K562 (cell line): Measurements from ENCODE around the gene UQCRH. TPM values are rescaled to one million over a fixed set of nuclear protein-coding genes. Genes with fewer than 3 reads are reported as not detected.

Experiments
- ATAC-seq: fragments of 200-7000 bp; cut with Tn5 transposase; 3 replicates; pipeline ENCODE4 v1.9.1; 2020; ENCODE audit warnings: moderate library complexity
- BruUV-seq: library from RNA; stranded (reverse); fragments of 400-500 nt; replicated peaks from 2 replicates; lab custom pipeline; 2021; lab: Mats Ljungman, UMichigan
- CTCF ChIA-PET: fragments of 300-600 bp; formaldehyde crosslinking; extraction: SDS; loops from one replicate; lab custom pipeline; 2021; ENCODE audit warnings: low intra/inter-chr PET ratio; lab: Yijun Ruan, JAX
- POLR2A ChIA-PET: fragments of 300-600, 350-650 bp; sonication (Branson Sonifier 250); formaldehyde crosslinking; extraction: SDS; loops from one replicate; lab custom pipeline; 2021; ENCODE audit warnings: antibody characterized with exemption, inconsistent platforms; lab: Yijun Ruan, JAX
- DNase-seq, 4 experiments: peaks; one replicate each; pipeline versions ENCODE4 v3.0.0 to v3.0.0-alpha.2; 2011 to 2018; ENCODE audit warnings: low spot score in 3 of 4, mixed read lengths in 3 of 4; ENCODE audit errors: extremely low read depth in 1 of 4
- FAIRE-seq: peaks from 2 replicates; lab custom pipeline; 2011; peaks lifted over from hg19 to GRCh38; lab: Jason Lieb, UNC
- H2AFZ ChIP-seq: 2 replicates; pipeline ENCODE4 v1.6.0; 2011; ENCODE audit warnings: low read depth, low read length, control low read depth, inconsistent platforms
- H3K27ac ChIP-seq: fragments of 200-600 bp; 3 replicates; pipeline ENCODE4 v1.8.0; 2011; ENCODE audit warnings: low read depth, mild to moderate bottlenecking, control low read depth, inconsistent platforms, low read length, moderate library complexity, mixed read lengths; ENCODE audit errors: extremely low read depth
- H3K27me3 ChIP-seq, 2 experiments: fragments of 300-600 bp in 1 of 2; 2 replicates in 1 of 2; 3 replicates in 1 of 2; pipeline versions ENCODE4 v1.6.0 to v1.8.0; 2011; ENCODE audit warnings: inconsistent platforms in 2 of 2, low read length in 2 of 2, mild to moderate bottlenecking in 1 of 2, mixed read lengths in 1 of 2, moderate library complexity in 1 of 2; ENCODE audit not compliant: control insufficient read depth in 2 of 2, insufficient read depth in 2 of 2
- H3K36me3 ChIP-seq: fragments of 300-600 bp; 3 replicates; pipeline ENCODE4 v1.8.0; 2011; ENCODE audit warnings: mild to moderate bottlenecking, low read length, inconsistent platforms; ENCODE audit not compliant: control insufficient read depth, insufficient read depth
- H3K4me1 ChIP-seq, 2 experiments: fragments of 200-600 bp in 1 of 2; replicated peaks in 1 of 2; 2 replicates in 1 of 2; 3 replicates in 1 of 2; pipeline versions ENCODE4 v1.5.1 to v1.8.0; 2011; ENCODE audit warnings: inconsistent platforms in 2 of 2, low read length in 2 of 2, mild to moderate bottlenecking in 1 of 2, mixed read lengths in 1 of 2, moderate library complexity in 1 of 2; ENCODE audit not compliant: control insufficient read depth in 2 of 2, insufficient read depth in 2 of 2
- H3K4me2 ChIP-seq: 2 replicates; pipeline ENCODE4 v1.6.1; 2011; ENCODE audit warnings: low read length, control low read depth, inconsistent platforms, mixed read lengths; ENCODE audit not compliant: insufficient read depth
- H3K4me3 ChIP-seq: fragments of 200-600 bp; sonication (generic), shearing (Covaris generic); 2 replicates; pipeline ENCODE4 v1.5.1; 2016; ENCODE audit warnings: control low read depth, inconsistent platforms
- H3K79me2 ChIP-seq: fragments of 200-600 bp; 3 replicates; pipeline ENCODE4 v1.8.0; 2011; ENCODE audit warnings: low read length, inconsistent platforms; ENCODE audit not compliant: control insufficient read depth, insufficient read depth
- H3K9ac ChIP-seq, 2 experiments: 2 replicates each; pipeline versions ENCODE4 v1.6.0 to v1.6.1; 2011; ENCODE audit warnings: low read depth in 2 of 2, low read length in 2 of 2, control low read depth in 1 of 2, inconsistent platforms in 1 of 2, mild to moderate bottlenecking in 1 of 2, mixed read lengths in 1 of 2; ENCODE audit not compliant: insufficient read depth in 1 of 2
- H3K9me1 ChIP-seq: one replicate; pipeline ENCODE4 v1.6.0; 2011; ENCODE audit warnings: inconsistent platforms, mild to moderate bottlenecking, low read length, moderate library complexity; ENCODE audit not compliant: control insufficient read depth, insufficient read depth
- H3K9me3 ChIP-seq: replicated peaks from 2 replicates; pipeline ENCODE4 v1.5.1; 2011; ENCODE audit warnings: low read depth, low read length, inconsistent platforms; ENCODE audit not compliant: control insufficient read depth, insufficient read depth
- H4K20me1 ChIP-seq: replicated peaks from 2 replicates; pipeline ENCODE4 v1.6.1; 2011; ENCODE audit warnings: low read length, inconsistent platforms, mixed read lengths; ENCODE audit not compliant: control insufficient read depth, insufficient read depth
- CBX2 ChIP-seq: fragments of 200-600 bp; sonication (generic); IDR thresholded peaks from one replicate; pipeline ENCODE4 v1.6.1; 2012; ENCODE audit warnings: mild to moderate bottlenecking, low read length, inconsistent platforms; ENCODE audit not compliant: insufficient read depth, poor library complexity, severe bottlenecking
- HCFC1 ChIP-seq: IDR thresholded peaks from 2 replicates; pipeline ENCODE4 v1.6.1; 2012; ENCODE audit warnings: low read depth, low read length, improper control_type of control experiment
- KDM2B ChIP-seq: fragments of 250-450 bp; sonication (Bioruptor Pico); IDR thresholded peaks from 2 replicates; pipeline ENCODE4 v1.8.0; 2021; ENCODE audit warnings: mild to moderate bottlenecking, moderate library complexity
- MCM3 ChIP-seq: fragments of 450-650 bp; IDR thresholded peaks from 2 replicates; pipeline ENCODE4 v1.6.1; 2016
- MTA3 ChIP-seq: fragments of 450-650 bp; formaldehyde crosslinking; IDR thresholded peaks from 2 replicates; pipeline ENCODE4 v1.6.1; 2017; ENCODE audit warnings: mild to moderate bottlenecking, borderline replicate concordance
- NCOA6 ChIP-seq: fragments of 450-650 bp; IDR thresholded peaks from 2 replicates; pipeline ENCODE4 v1.6.1; 2017; ENCODE audit warnings: mild to moderate bottlenecking
- NCOR1 ChIP-seq: fragments of 450-650 bp; IDR thresholded peaks from 2 replicates; pipeline ENCODE4 v1.6.1; 2016; ENCODE audit warnings: mild to moderate bottlenecking, moderate library complexity
- NFIX ChIP-seq: fragments of 250-450 bp; sonication (Bioruptor Pico); IDR thresholded peaks from 2 replicates; pipeline ENCODE4 v1.4.0; 2020; ENCODE audit warnings: low read depth, mild to moderate bottlenecking, moderate library complexity
- RCOR1 ChIP-seq, 2 experiments: IDR thresholded peaks; 2 replicates each; pipeline ENCODE4 v1.6.1; 2012; ENCODE audit warnings: low read depth in 2 of 2, low read length in 2 of 2, borderline replicate concordance in 1 of 2, improper control_type of control experiment in 1 of 2
- STAT5A ChIP-seq: IDR thresholded peaks from 2 replicates; pipeline ENCODE4 v1.6.1; 2012; ENCODE audit warnings: low read length, inconsistent platforms, borderline replicate concordance
- ZNF175 ChIP-seq: fragments of 200-800 bp; sonication (Bioruptor generic); IDR thresholded peaks from 2 replicates; pipeline ENCODE4 v1.6.1; 2016; ENCODE audit warnings: low read depth, mild to moderate bottlenecking, missing genetic modification characterization, missing compliant biosample characterization
- ZSCAN32 ChIP-seq: fragments of 450-650 bp; formaldehyde crosslinking; IDR thresholded peaks from 2 replicates; pipeline ENCODE4 v1.4.0; 2020; ENCODE audit warnings: mild to moderate bottlenecking, moderate library complexity
- WGBS: fragments of 100-300 bp; shearing (Covaris generic); methylation state at CpG from one replicate; pipeline ENCODE4 v1.1.6; 2016; ENCODE audit warnings: low coverage, mixed read lengths; ENCODE audit not compliant: insufficient coverage; ENCODE audit errors: missing lambda C conversion rate; 5-methylcytosine and 5-hydroxymethylcytosine counted together
- in situ Hi-C: fragments of 300-500 bp; cut with MboI; formaldehyde crosslinking; loops from 4 replicates; pipeline ENCODE4 v1.15.0; 2018; ENCODE audit warnings: inconsistent platforms, mixed read lengths
- intact Hi-C: fragments of 100-400 bp; cut with micrococcal nuclease; formaldehyde crosslinking; loops from 2 replicates; pipeline ENCODE4 v1.14.2; 2022
- polyA plus RNA-seq, 8 experiments: library from polyadenylated mRNA; depleted of rRNA in 4 of 8; stranded (reverse) in 5 of 8; unstranded in 3 of 8; fragments of >200 nt; fragmentation: Nextera tagmentation in 2 of 8; fragmentation: Illumina TruSeq in 1 of 8; extraction: Ambion mirVana in 2 of 8; extraction: Trizol in 1 of 8; gene quantifications; 2 replicates each; pipeline versions ENCODE4 v1.2.1 to v1.2.3, GENCODE V29; 2011 to 2014; ENCODE audit warnings: inconsistent platforms in 1 of 8, missing spikeins in 1 of 8
- total RNA-seq, 7 experiments: library from RNA; depleted of rRNA in 6 of 7; stranded (reverse); fragments of >200 nt in 6 of 7; fragmentation: Illumina TruSeq in 2 of 7; extraction: Trizol in 2 of 7; gene quantifications; 2 replicates each; pipeline versions ENCODE4 v1.2.1 to v1.2.3, GENCODE V29; 2011 to 2021; ENCODE audit warnings: low replicate concordance in 1 of 7
- TF ChIP-seq, protein P1 (sequence below): fragments of 450-650 bp; IDR thresholded peaks from 2 replicates; pipeline ENCODE4 v1.6.1; 2016; ENCODE audit warnings: missing biosample characterization, missing genetic modification characterization
- TF ChIP-seq, protein P2 (sequence below): IDR thresholded peaks from 2 replicates; pipeline ENCODE4 v1.6.1; 2011; ENCODE audit not compliant: insufficient read length; ENCODE audit errors: extremely low read depth
- TF ChIP-seq, protein P3 (sequence below): sonication (generic); formaldehyde crosslinking; IDR thresholded peaks from 2 replicates; pipeline ENCODE4 v1.8.0; 2022; ENCODE audit warnings: missing genetic modification reagents, mild to moderate bottlenecking, borderline replicate concordance
- TF ChIP-seq, protein P4 (sequence below): fragments of 450-650 bp; formaldehyde crosslinking; IDR thresholded peaks from 2 replicates; pipeline ENCODE4 v1.4.0; 2022; ENCODE audit warnings: missing genetic modification characterization
- TF ChIP-seq, protein P5 (sequence below): fragments of 450-650 bp; formaldehyde crosslinking; IDR thresholded peaks from 2 replicates; pipeline ENCODE4 v1.4.0; 2020; ENCODE audit warnings: mild to moderate bottlenecking

UQCRH gene
- total and polyA plus RNA-seq, 9 of the 15 experiments (the other 6 are each of a cell fraction or from before 2014, with no cell fraction given), result 1,267 to 5,184 (median 2,410) TPM

DNA sequence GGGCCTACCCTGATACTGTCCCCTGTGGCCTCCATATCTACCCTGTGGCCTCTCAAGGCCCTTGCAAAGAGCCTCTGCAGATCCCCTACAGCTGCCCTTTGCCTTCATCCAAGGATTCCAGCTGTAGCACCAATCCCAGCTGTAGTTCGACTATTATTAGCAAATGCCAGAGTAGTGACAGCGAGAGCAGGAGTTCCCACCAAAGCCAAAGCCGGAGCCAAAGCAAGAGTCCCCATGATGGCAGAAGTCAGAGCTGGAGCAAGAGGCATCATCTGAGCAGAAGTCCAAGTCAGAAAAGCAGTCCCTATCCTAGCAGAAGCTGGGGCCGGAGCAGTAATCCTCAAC is 39.8 kb downstream of the UQCRH start:
- CTCF ChIA-PET, result no interaction called here
- Histone ChIP-seq H3K9me1 (peaks cover 11% of the 10 kb centered on the region), H3K9ac (peak overlapping the region in 1 of 2 experiments; percentile 23; a peak in 1 of 4 replicates), H3K36me3 (peaks cover 67% of the 10 kb centered on the region), H3K4me3 (no peak overlapping the region), H3K27ac (no peak overlapping the region), H3K4me2 (no peak overlapping the region), H3K4me1 (peaks cover 27 to 31% of the 10 kb centered on the region in 2 experiments), H3K79me2 (peaks cover 56% of the 10 kb centered on the region), H3K27me3 (no peaks in the 10 kb centered on the region), H2AFZ (no peak overlapping the region), H3K9me3 (no peaks in the 10 kb centered on the region), H4K20me1 (peaks cover 5% of the 10 kb centered on the region; the same call in 1 of the 2 replicates)
- POLR2A ChIA-PET, result interaction anchor here (0.8 to 2.2 kb wide), 7 partner anchors 8 to 124 kb away, joined by 3 to 11 read pairs (median 3); no protein-coding TSS in a partner anchor
- FAIRE-seq, result no peak
- no TSS peak for BruUV-seq
- 96% methylated on average over 4 of the region's 4 CpGs for WGBS
- no peak for ATAC-seq
- intact Hi-C loops, result loop anchor here (10.0 kb wide), 1 partner anchor 59 kb away; no protein-coding TSS in a partner anchor
- TF ChIP-seq RCOR1 (IDR thresholded peaks at IDR 0.05; ENCODE audit: borderline replicate concordance in 1 of 2, low read depth in 2 of 2, low read length in 2 of 2), result no peak
- TF ChIP-seq NCOA6, result no peak
- no peak for TF ChIP-seq NFIX (CRISPR knock-in tag)
- TF ChIP-seq MCM3, result no peak
- TF ChIP-seq CBX2, result no peak
- TF ChIP-seq, protein P1, sequence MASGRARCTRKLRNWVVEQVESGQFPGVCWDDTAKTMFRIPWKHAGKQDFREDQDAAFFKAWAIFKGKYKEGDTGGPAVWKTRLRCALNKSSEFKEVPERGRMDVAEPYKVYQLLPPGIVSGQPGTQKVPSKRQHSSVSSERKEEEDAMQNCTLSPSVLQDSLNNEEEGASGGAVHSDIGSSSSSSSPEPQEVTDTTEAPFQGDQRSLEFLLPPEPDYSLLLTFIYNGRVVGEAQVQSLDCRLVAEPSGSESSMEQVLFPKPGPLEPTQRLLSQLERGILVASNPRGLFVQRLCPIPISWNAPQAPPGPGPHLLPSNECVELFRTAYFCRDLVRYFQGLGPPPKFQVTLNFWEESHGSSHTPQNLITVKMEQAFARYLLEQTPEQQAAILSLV (tag), result no peak
- no peak for TF ChIP-seq KDM2B (CRISPR knock-in tag)
- TF ChIP-seq, protein P2, sequence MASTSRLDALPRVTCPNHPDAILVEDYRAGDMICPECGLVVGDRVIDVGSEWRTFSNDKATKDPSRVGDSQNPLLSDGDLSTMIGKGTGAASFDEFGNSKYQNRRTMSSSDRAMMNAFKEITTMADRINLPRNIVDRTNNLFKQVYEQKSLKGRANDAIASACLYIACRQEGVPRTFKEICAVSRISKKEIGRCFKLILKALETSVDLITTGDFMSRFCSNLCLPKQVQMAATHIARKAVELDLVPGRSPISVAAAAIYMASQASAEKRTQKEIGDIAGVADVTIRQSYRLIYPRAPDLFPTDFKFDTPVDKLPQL, result no peak
- TF ChIP-seq STAT5A, result no peak
- TF ChIP-seq, protein P3, sequence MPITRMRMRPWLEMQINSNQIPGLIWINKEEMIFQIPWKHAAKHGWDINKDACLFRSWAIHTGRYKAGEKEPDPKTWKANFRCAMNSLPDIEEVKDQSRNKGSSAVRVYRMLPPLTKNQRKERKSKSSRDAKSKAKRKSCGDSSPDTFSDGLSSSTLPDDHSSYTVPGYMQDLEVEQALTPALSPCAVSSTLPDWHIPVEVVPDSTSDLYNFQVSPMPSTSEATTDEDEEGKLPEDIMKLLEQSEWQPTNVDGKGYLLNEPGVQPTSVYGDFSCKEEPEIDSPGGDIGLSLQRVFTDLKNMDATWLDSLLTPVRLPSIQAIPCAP (CRISPR knock-in tag), result no peak
- TF ChIP-seq, protein P4, sequence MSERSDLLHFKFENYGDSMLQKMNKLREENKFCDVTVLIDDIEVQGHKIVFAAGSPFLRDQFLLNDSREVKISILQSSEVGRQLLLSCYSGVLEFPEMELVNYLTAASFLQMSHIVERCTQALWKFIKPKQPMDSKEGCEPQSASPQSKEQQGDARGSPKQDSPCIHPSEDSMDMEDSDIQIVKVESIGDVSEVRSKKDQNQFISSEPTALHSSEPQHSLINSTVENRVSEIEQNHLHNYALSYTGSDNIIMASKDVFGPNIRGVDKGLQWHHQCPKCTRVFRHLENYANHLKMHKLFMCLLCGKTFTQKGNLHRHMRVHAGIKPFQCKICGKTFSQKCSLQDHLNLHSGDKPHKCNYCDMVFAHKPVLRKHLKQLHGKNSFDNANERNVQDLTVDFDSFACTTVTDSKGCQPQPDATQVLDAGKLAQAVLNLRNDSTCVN (CRISPR knock-in tag), result no peak
- no peak for TF ChIP-seq HCFC1
- no peak for TF ChIP-seq ZNF175
- TF ChIP-seq, protein P5, sequence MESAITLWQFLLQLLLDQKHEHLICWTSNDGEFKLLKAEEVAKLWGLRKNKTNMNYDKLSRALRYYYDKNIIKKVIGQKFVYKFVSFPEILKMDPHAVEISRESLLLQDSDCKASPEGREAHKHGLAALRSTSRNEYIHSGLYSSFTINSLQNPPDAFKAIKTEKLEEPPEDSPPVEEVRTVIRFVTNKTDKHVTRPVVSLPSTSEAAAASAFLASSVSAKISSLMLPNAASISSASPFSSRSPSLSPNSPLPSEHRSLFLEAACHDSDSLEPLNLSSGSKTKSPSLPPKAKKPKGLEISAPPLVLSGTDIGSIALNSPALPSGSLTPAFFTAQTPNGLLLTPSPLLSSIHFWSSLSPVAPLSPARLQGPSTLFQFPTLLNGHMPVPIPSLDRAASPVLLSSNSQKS (CRISPR knock-in tag), result no peak
- TF ChIP-seq NCOR1, result no peak
- no peak for TF ChIP-seq ZSCAN32 (CRISPR knock-in tag)
- TF ChIP-seq MTA3, result no peak
- DNase-seq, result no peak
- in situ Hi-C loops, result no loop called here
